Neural crest cell (in vitro differentiated cells): Measurements from ENCODE around the gene COL6A5. TPM values are rescaled to one million over a fixed set of nuclear protein-coding genes. Genes with fewer than 3 reads are reported as not detected.

ENCODE experiments used
- DNase-seq: peaks from one replicate; pipeline ENCODE4 v3.0.0; 2021; ENCODE audit warnings: low read depth, mixed read lengths, low spot score
- H3K27ac Mint-ChIP-seq: one replicate; pipeline ENCODE4 v1.8.0; 2021; ENCODE audit warnings: mild to moderate bottlenecking, mixed read lengths; ENCODE audit not compliant: unreplicated experiment
- H3K27me3 Mint-ChIP-seq: 2 replicates; pipeline ENCODE4 v1.8.0; 2021; ENCODE audit warnings: low read depth, mild to moderate bottlenecking, mixed read lengths
- H3K36me3 Mint-ChIP-seq: 2 replicates; pipeline ENCODE4 v1.8.0; 2021; ENCODE audit warnings: low read depth, mild to moderate bottlenecking, mixed read lengths
- H3K4me1 Mint-ChIP-seq: 2 replicates; pipeline ENCODE4 v1.8.0; 2021; ENCODE audit warnings: mixed read lengths
- H3K4me3 Mint-ChIP-seq: one replicate; pipeline ENCODE4 v1.8.0; 2021; ENCODE audit warnings: mild to moderate bottlenecking, mixed read lengths
- H3K9me3 Mint-ChIP-seq: 2 replicates; pipeline ENCODE4 v1.8.0; 2021; ENCODE audit warnings: mixed read lengths
- total RNA-seq: library from RNA; stranded (reverse); gene quantifications from 2 replicates; pipeline ENCODE4 v1.2.1, GENCODE V29; 2021
- TF ChIP-seq, protein P1 (sequence below): fragments of 200-600 bp; sonication (generic); conservative IDR thresholded peaks from 2 replicates; pipeline ENCODE4 v1.5.0; 2021; ENCODE audit warnings: antibody characterized with exemption, mild to moderate bottlenecking

Gene COL6A5
- total RNA-seq, 1 donor from 2014 or later: not detected

DNA sequence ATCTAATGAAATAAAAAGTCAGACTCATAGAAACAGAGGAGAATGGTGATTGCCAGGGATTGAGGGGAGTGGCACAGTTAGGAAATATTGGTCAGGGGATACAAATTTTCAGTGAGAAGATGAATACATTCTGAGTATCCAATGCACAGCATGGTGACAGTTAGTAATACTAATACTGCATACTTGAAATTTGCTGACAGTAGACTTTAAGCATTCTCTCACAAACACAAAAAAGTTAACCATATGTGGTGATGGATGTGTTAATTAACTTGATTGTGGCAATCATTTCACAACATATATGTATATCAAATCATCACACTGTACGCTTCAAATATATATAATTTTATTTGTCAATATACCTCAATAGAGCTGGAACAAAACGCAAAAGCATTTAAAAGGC is 162.3 kb downstream of the COL6A5 start:
- Mint-ChIP-seq H3K27ac (no peak overlapping the region), H3K4me1 (peaks cover 4% of the 10 kb centered on the region), H3K36me3 (no peaks in the 10 kb centered on the region), H3K4me3 (no peak overlapping the region), H3K9me3 (no peaks in the 10 kb centered on the region), H3K27me3 (peaks cover 30% of the 10 kb centered on the region)
- DNase-seq: no peak
- TF ChIP-seq, protein P1, sequence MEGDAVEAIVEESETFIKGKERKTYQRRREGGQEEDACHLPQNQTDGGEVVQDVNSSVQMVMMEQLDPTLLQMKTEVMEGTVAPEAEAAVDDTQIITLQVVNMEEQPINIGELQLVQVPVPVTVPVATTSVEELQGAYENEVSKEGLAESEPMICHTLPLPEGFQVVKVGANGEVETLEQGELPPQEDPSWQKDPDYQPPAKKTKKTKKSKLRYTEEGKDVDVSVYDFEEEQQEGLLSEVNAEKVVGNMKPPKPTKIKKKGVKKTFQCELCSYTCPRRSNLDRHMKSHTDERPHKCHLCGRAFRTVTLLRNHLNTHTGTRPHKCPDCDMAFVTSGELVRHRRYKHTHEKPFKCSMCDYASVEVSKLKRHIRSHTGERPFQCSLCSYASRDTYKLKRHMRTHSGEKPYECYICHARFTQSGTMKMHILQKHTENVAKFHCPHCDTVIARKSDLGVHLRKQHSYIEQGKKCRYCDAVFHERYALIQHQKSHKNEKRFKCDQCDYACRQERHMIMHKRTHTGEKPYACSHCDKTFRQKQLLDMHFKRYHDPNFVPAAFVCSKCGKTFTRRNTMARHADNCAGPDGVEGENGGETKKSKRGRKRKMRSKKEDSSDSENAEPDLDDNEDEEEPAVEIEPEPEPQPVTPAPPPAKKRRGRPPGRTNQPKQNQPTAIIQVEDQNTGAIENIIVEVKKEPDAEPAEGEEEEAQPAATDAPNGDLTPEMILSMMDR: no peak

GRCh38 chr3:130509008-130509407 is 163.5 kb downstream of the COL6A5 start:
- Mint-ChIP-seq H3K4me3 (no peak overlapping the region), H3K4me1 (peaks cover 4% of the 10 kb centered on the region), H3K36me3 (peaks cover 1% of the 10 kb centered on the region), H3K27me3 (peaks cover 35% of the 10 kb centered on the region), H3K27ac (peak overlapping the region; percentile 70), H3K9me3 (peaks cover under 1% of the 10 kb centered on the region)
- TF ChIP-seq, protein P1: no peak
- no peak for DNase-seq

DNA sequence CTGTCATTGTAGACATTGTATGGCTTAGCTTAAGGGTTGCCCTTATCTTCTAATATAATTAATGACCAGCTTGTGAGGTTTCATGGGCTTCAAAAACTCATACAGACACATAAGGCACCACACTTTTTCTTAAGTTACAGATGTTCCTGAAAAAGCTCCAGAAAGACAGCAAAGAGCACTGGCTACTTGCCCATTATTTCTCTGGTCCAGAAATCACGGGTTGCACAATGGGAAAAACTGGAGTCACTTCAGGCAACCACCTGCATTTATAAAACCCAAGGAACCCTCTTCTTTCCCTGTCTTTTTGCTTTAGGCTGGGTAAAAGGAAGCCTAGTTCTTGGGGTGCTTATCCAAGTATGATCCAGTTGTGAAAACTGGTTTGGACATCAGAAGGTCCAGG is 169.2 kb downstream of the COL6A5 start:
- TF ChIP-seq, protein P1: no peak
- H3K4me1 Mint-ChIP-seq: peaks cover 5% of the 10 kb centered on the region
- no peak for DNase-seq
- H3K27ac Mint-ChIP-seq: no peak overlapping the region
- H3K27me3 Mint-ChIP-seq: peaks cover 72% of the 10 kb centered on the region
- peaks cover 3% of the 10 kb centered on the region for H3K36me3 Mint-ChIP-seq
- peaks cover 7% of the 10 kb centered on the region for H3K9me3 Mint-ChIP-seq
- H3K4me3 Mint-ChIP-seq: no peak overlapping the region

- Mint-ChIP-seq H3K4me1 (peaks cover 5% of the 10 kb centered on the region), H3K27ac (no peak overlapping the region), H3K4me3 (no peak overlapping the region), H3K9me3 (peaks cover 7% of the 10 kb centered on the region), H3K36me3 (peaks cover 3% of the 10 kb centered on the region), H3K27me3 (peaks cover 82% of the 10 kb centered on the region)
- TF ChIP-seq, protein P1: no peak
- no peak for DNase-seq
Observed at GRCh38 chr3:130515755-130516154, 170.3 kb downstream of the COL6A5 start.

GRCh38 chr3:130516645-130517512 is 171.4 kb downstream of the COL6A5 start, which contains the start of gene COL6A6:
Gene COL6A6 (plus strand): TSS chr3:130517177. CDS start chr3:130560365, 43,188 bp downstream.
- Mint-ChIP-seq H3K9me3 (peaks cover 7% of the 10 kb centered on the region), H3K27me3 (peaks cover 82% of the 10 kb centered on the region), H3K27ac (no peak within 1 kb of the TSS), H3K4me1 (peaks cover 5% of the 10 kb centered on the region), H3K36me3 (peaks cover 3% of the 10 kb centered on the region), H3K4me3 (peak within 1 kb of the TSS; percentile 69)
- TF ChIP-seq, protein P1: no peak
- peak; percentile 6 for DNase-seq
